HuH-7 (cell line): ENCODE results near the gene TNFRSF14.

Experiments used
- DNase-seq: peaks from one replicate; pipeline ENCODE4 v3.0.0; 2011; ENCODE audit warnings: low spot score

Gene TNFRSF14

DNA sequence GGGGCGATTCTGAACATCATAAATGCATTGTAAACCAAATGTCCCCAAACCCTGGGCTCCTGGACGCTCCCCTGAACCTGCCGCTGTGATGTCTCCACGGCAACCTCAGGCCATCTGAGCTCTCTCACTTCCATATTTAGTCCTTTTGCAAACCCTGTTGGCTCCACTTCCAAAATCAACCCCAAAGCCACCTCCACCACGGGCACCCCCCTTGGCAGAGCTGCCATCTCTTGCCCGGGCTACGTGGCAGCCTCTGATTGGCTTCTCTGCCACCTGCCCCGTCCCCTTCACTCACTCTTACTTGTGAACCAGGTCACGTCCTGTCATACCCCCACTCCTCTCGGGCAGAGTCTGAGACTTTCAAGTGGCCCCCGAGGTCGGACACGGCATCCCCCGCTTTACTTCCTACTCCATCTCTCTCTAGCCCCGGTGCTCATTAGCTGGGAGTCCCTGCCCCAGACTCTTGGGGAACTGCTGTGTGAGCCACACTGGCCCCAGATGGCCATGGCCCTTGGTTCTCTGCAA lies 46.2 kb downstream of the TNFRSF14 start:
- DNase-seq, result no peak

GRCh38 chr1:2602866-2603520 lies 46.8 kb downstream of the TNFRSF14 start:
- DNase-seq, result no peak

GRCh38 chr1:2603521-2604155 lies 47.5 kb downstream of the TNFRSF14 start:
- no peak for DNase-seq

- DNase-seq, result no peak
Observed at GRCh38 chr1:2604156-2604843, 48.1 kb downstream of the TNFRSF14 start.

DNA sequence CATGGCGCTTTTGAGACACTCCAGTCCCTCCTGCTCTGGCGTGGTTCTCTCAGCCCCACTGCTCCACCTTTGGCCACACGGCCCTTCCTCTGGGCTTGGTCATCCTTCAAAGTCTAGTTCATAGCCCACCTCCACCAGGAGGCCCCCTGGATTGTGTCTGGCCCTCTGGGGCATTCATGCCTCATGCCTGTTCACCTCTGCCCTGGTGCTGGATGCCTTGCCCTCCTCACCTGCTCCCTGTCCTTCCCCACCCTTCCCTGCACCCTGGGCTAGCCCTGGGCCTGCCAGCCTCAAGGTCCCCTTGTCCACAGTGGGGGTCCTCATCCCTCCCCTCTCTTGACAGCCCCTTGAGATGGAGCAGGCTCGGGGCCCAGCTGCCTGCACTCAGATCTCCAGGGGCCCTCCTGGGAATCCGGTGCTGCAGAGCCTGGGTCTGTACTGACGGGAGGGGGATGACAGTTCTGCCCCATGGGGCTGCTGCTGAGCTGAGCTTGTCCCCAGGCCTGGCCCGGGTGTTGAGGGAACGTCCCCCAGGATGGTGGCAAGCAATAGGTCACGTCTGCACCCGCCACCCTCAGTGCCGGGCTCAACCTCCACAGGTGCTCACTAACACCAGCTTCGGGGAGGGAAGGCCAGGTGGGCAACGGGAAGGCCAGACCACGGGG lies 48.8 kb downstream of the TNFRSF14 start:
- no peak for DNase-seq

- DNase-seq, result no peak
Observed at GRCh38 chr1:2605509-2606395, 49.6 kb downstream of the TNFRSF14 start.

- no peak for DNase-seq
Observed at GRCh38 chr1:2606396-2606880, 50.3 kb downstream of the TNFRSF14 start.

- no peak for DNase-seq
Observed at GRCh38 chr1:2606881-2607621, 50.9 kb downstream of the TNFRSF14 start.

- DNase-seq, result no peak
Observed at GRCh38 chr1:2607641-2608091, 51.5 kb downstream of the TNFRSF14 start.

GRCh38 chr1:2609319-2610035 lies 53.3 kb downstream of the TNFRSF14 start:
- DNase-seq, result no peak

DNA sequence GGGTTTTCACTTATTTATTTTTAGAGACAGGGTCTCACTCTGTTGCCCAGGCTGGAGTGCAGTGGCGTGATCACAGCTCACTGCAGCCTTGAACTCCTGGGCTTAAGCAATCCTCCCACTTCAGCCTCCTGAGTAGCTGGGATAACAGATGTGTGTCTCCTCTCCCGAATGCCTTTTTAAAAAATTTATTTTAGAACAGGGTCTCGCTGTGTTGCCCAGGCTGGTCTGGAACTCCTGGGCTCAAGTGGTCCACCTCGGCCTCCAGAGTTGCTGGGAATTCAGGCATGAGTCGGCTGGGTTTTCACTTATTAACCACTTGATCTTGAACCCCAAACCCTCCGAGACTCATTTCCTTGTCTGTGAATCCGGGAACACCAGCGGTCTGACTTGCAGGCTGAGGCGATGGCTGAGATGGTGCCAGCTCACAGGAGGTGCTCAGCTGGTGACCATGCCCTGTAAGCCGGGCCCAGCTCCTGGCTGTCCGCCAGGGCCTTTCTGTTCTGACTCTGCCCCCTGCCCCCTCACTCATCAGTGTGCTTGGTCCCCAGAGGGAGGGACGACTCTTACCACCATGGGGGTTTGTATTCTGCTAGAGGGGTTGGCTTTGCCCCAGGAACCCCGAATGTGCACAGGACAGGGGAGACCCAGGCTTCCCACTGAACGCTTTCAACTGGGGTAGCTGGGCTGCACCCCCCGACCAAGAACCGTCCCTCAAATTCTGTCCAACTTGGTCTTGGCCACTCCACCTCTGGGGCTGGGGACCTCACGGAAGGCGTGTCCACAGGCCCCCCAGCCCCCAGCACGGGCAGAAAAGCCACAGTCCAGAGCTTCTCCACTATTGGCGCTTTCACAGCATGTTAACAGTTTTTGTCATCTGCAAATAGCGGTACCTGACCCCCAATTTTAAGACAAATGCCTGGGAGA lies 54.1 kb downstream of the TNFRSF14 start:
- DNase-seq, result no peak

DNA sequence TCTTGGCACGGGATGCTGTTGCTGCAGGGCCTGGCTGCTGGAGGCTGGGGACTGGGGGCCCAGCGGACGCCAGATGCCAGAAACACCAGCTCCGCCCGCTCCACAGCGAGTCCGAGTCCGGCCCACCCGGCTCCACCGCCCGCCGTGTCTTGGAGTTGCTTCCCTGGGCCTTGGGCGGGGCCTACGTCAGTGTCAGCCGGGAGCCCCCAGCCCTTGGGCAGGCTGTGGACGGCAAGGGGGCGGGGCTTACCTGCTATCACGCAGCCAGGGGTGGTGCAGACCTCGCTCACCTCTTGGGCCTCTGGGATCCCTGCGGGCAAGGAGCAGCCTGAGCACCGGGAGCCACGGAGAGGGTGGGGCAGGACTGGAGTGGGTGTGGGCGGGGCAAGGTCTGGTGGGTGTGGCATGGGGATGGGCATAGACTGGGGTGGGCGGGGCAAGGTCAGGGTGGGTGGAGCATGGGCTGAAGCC lies 54.9 kb downstream of the TNFRSF14 start:
- peak; percentile 62 for DNase-seq

GRCh38 chr1:2611621-2612437 lies 55.7 kb downstream of the TNFRSF14 start:
- DNase-seq, result no peak

GRCh38 chr1:2612591-2613365 lies 56.6 kb downstream of the TNFRSF14 start:
- no peak for DNase-seq
